Heart left ventricle (tissue), 16 donors: ENCODE data around the gene ROR1. TPM values are rescaled to one million over a fixed set of nuclear protein-coding genes. Genes with fewer than 3 reads are reported as not detected.

Experiments
- ATAC-seq, 4 donors: fragments of 200-7000 bp; cut with Tn5 transposase; one replicate each; pipeline ENCODE4 v1.9.1; 2020 to 2022; ENCODE audit warnings: moderate library complexity in 4 of 4, mild to moderate bottlenecking in 3 of 4, moderate number of reproducible peaks in 1 of 4
- DNase-seq, 5 donors: peaks; one replicate each; pipeline ENCODE4 v3.0.0-alpha.2; 2020
- H3K27ac ChIP-seq, 12 donors: fragments of 200-600 bp; sonication (generic) in 4 of 12; one replicate each; pipeline versions ENCODE4 v1.5.0 to v1.8.0; 2016 to 2022; ENCODE audit warnings: mild to moderate bottlenecking in 2 of 12
- H3K27me3 ChIP-seq, 9 donors: fragments of 200-600 bp; sonication (generic) in 2 of 9; one replicate each; pipeline versions ENCODE4 v1.5.1 to v1.8.0; 2016 to 2022; ENCODE audit warnings: mild to moderate bottlenecking in 3 of 9
- H3K36me3 ChIP-seq, 9 donors: fragments of 200-600 bp; sonication (generic) in 2 of 9; one replicate each; pipeline versions ENCODE4 v1.5.0 to v1.8.0; 2018 to 2022; ENCODE audit warnings: mild to moderate bottlenecking in 2 of 9
- H3K4me1 ChIP-seq, 12 donors: fragments of 200-600 bp; sonication (generic) in 4 of 12; one replicate each; pipeline versions ENCODE4 v1.5.0 to v1.8.0; 2016 to 2022; ENCODE audit warnings: mild to moderate bottlenecking in 3 of 12
- H3K4me3 ChIP-seq, 12 donors: fragments of 200-600 bp; sonication (generic) in 4 of 12; one replicate each; pipeline versions ENCODE4 v1.5.0 to v1.8.0; 2017 to 2022; ENCODE audit warnings: mild to moderate bottlenecking in 9 of 12, moderate library complexity in 4 of 12
- H3K9me3 ChIP-seq, 12 donors: fragments of 200-600 bp; sonication (generic) in 4 of 12; one replicate each; pipeline versions ENCODE4 v1.5.0 to v1.8.0; 2016 to 2022; ENCODE audit warnings: mild to moderate bottlenecking in 1 of 12
- POLR2A ChIP-seq, 2 donors: fragments of 450-650 bp; IDR thresholded peaks; one replicate each; pipeline ENCODE4 v1.6.1; 2017; ENCODE audit warnings: antibody characterized with exemption in 2 of 2, mild to moderate bottlenecking in 2 of 2, moderate library complexity in 2 of 2
- WGBS, 4 donors: extraction: QIAGEN DNeasy Blood & Tissue Kit in 2 of 4; methylation state at CpG; one replicate each; pipeline versions ENCODE4 v1.1.5 to v1.1.7; 2013 to 2018; 5-methylcytosine and 5-hydroxymethylcytosine counted together
- intact Hi-C, 10 donors: fragments of 100-400 bp; cut with DNase I; formaldehyde crosslinking; loops; one replicate each; pipeline versions ENCODE4 v1.11.1 to v1.14.2; 2022
- polyA plus RNA-seq, 2 donors: library from polyadenylated mRNA; stranded (reverse); fragments of 200-250 nt; gene quantifications; one replicate each; pipeline ENCODE4 v1.2.3, GENCODE V29; 2013
- total RNA-seq, 9 donors: library from RNA; depleted of rRNA in 2 of 9; stranded (reverse); fragments of >200 nt in 2 of 9; fragmentation: NEBNext Ultra II Directional in 3 of 9; extraction: Animal tissue kit (Norgen Biotek cat#: 25700) in 3 of 9; gene quantifications; one replicate each; pipeline versions ENCODE4 v1.1.0 to v1.2.4, GENCODE V29; 2016 to 2023
- TF ChIP-seq, protein P1 (sequence below), 12 donors: fragments of 200-600 bp; sonication (generic) in 4 of 12; IDR thresholded peaks; one replicate each; pipeline versions ENCODE4 v1.5.0 to v1.8.0; 2018 to 2022; ENCODE audit warnings: antibody characterized with exemption in 12 of 12, mild to moderate bottlenecking in 5 of 12
- donor health status: ischemic (EF 13 %, LVEDD 7.1; RV severe dilation, severe dysfunction).
- donor health status: healthy with polysubstance abuse.
- donor health status: DM: no; HTN: yes; CAD: no.
- donor health status: DM: no; HTN: no; CAD: no.
- donor health status: ischemic (EF 25% LVEDD 6.9; RV normal size, moderate dysfunction).
- donor health status: ischemic (EF 25% LVEDD 5.7; RV mildly dilated, moderate dysfunction).
- donor health status: healthy.
- donor health status: DM: yes; HTN: yes; CAD: no.
- donor health status: ischemic (EF 35%, LVEDD 5.7; RV mildly dilated, moderate dysfunction).
- donor health status: nonischemic (EF 11% LVEDD 7.7; RV severe dilation, severe dysfunction).
- donor health status: DM: yes; HTN: yes; CAD: no.
- donor health status: PGD.
- donor health status: ischemic (EF 29% LVEDD 5.4; RV normal size, mild dysfunction).
- donor health status: nonischemic (EF 23%, LVEDD 6.1; RV moderate dilation, normal function).

Gene ROR1
- total and polyA plus RNA-seq, 11 donors: 4.1 to 35.3 (median 19.3) TPM

DNA sequence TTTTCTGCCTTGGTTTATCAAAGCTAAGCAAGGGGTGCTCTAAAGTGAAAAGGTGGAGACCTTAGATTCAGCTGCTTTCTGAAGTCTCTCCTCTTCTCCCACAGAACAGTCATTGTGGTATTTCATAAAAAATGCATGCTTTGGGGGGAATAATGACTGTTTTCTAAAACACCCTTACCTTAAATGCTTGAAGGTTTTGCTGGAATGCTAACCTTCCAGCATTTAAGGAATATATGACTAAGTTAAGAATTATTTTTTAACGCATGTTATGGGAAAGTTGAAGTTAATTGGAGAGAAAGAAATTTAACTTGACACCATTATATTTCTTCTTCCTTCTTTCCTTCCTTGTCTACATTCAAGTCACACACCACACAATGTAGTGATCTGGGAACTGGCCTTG lies 162.5 kb downstream of the ROR1 start:
- Histone ChIP-seq H3K4me1 (peaks cover 0 to 30% (median 9%) of the 10 kb centered on the region in 12 donors), H3K36me3 (no peaks in the 10 kb centered on the region), H3K27me3 (no peaks in the 10 kb centered on the region), H3K9me3 (no peaks in the 10 kb centered on the region), H3K4me3 (no peak overlapping the region), H3K27ac (peak overlapping the region in 4 of 12 donors; percentile 43 to 63 (median 50))
- DNase-seq (no peak), ATAC-seq (no peak)
- WGBS, 4 donors: 92 to 100% (median 98%) methylated on average over 1 of the region's 1 CpG
- intact Hi-C loops: loop anchor here in 7 of 10 donors (2.0 to 10.0 kb wide), 4 partner anchors 199 to 241 kb away; no protein-coding TSS in a partner anchor
- no peak for TF ChIP-seq POLR2A (IDR thresholded peaks at IDR 0.05)
- TF ChIP-seq, protein P1, sequence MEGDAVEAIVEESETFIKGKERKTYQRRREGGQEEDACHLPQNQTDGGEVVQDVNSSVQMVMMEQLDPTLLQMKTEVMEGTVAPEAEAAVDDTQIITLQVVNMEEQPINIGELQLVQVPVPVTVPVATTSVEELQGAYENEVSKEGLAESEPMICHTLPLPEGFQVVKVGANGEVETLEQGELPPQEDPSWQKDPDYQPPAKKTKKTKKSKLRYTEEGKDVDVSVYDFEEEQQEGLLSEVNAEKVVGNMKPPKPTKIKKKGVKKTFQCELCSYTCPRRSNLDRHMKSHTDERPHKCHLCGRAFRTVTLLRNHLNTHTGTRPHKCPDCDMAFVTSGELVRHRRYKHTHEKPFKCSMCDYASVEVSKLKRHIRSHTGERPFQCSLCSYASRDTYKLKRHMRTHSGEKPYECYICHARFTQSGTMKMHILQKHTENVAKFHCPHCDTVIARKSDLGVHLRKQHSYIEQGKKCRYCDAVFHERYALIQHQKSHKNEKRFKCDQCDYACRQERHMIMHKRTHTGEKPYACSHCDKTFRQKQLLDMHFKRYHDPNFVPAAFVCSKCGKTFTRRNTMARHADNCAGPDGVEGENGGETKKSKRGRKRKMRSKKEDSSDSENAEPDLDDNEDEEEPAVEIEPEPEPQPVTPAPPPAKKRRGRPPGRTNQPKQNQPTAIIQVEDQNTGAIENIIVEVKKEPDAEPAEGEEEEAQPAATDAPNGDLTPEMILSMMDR (IDR thresholded peaks at IDR 0.05): no peak

DNA sequence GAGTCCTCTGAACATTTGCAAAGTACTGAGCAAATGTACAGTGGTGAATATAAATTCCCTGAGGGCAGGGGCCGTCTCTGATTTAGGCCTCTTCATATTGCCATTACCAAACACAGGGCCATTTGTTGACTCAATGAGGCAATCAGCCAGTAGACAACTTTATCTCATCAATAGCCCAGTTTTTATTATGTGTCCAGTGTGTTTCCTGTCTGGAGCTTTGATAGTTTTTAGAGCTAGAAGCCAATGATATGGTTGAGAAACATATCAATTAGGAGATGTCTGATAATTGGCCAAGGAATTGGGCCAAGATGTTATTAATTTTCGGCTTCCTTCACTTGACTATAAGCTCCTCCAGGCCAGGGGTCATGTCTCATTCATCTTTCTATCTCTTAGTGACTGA lies 163.0 kb downstream of the ROR1 start:
- 59 to 68% (median 64%) methylated on average over 2 of the region's 2 CpGs for WGBS, 4 donors
- intact Hi-C loops: loop anchor here in 7 of 10 donors (2.0 to 10.0 kb wide), 4 partner anchors 198 to 242 kb away; no protein-coding TSS in a partner anchor
- Histone ChIP-seq H3K4me1 (peaks cover 0 to 25% (median 10%) of the 10 kb centered on the region in 12 donors), H3K4me3 (no peak overlapping the region), H3K27ac (no peak overlapping the region), H3K9me3 (no peaks in the 10 kb centered on the region), H3K36me3 (no peaks in the 10 kb centered on the region), H3K27me3 (no peaks in the 10 kb centered on the region)
- TF ChIP-seq, protein P1 (IDR thresholded peaks at IDR 0.05): no peak
- no peak for TF ChIP-seq POLR2A (IDR thresholded peaks at IDR 0.05)
- ATAC-seq (no peak), DNase-seq (no peak)

DNA sequence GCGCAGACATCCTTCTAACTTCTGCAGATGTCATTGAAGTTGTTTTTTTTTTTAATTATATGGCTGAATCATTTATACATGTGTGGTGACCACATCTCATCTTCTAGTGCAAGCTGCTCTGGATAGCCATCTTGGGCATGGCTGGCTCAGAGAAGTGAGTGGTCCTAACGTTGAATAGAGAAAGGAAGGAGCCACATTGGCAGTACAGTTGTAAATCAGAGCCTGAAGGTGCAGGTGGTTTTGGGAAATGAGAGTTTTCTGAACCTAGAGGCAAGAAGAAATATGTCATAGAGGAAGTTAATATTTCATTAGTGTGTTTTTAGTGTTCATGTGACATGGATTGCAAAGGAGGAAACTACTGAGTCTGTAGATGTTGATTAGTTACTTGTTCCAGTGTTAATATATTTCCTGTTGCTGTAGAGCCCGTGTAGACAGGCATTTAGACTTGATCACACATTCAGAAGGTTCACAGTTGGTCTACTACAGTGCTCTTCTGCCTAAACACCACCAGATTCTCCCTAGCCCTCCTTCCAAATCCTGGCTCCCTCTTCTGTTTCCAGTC lies 163.7 kb downstream of the ROR1 start:
- H3K27ac ChIP-seq: no peak overlapping the region
- ATAC-seq (no peak), DNase-seq (no peak)
- H3K36me3 ChIP-seq: no peaks in the 10 kb centered on the region
- H3K27me3 ChIP-seq: no peaks in the 10 kb centered on the region
- H3K9me3 ChIP-seq: no peaks in the 10 kb centered on the region
- TF ChIP-seq, protein P1 (IDR thresholded peaks at IDR 0.05): no peak
- no peak for TF ChIP-seq POLR2A (IDR thresholded peaks at IDR 0.05)
- intact Hi-C loops: loop anchor here in 7 of 10 donors (2.0 to 10.0 kb wide), 4 partner anchors 197 to 243 kb away; no protein-coding TSS in a partner anchor
- peaks cover 0 to 24% (median 10%) of the 10 kb centered on the region in 12 donors for H3K4me1 ChIP-seq
- no peak overlapping the region for H3K4me3 ChIP-seq
- WGBS, 4 donors: 44 to 68% (median 55%) methylated on average over 3 of the region's 3 CpGs

DNA sequence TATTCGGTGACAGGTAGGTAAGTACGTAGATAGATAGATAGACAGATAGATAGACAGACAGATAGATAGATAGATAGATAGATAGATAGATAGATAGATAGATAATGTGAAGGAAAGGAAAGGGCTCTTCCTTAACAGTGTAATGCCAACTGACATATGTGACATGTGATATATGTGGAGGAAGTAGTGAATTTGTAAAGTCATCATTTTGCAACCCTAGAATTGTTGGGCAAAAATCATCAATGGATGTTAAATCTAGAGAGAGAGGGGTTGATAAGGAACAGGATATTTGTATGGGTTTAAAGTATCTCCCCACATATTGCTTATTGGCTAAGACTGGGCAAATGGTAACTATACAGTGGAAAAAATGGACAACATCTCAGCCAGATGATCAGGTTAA lies 166.6 kb downstream of the ROR1 start:
- H3K27me3 ChIP-seq: no peaks in the 10 kb centered on the region
- intact Hi-C loops: no loop called here
- H3K4me3 ChIP-seq: no peak overlapping the region
- H3K36me3 ChIP-seq: no peaks in the 10 kb centered on the region
- H3K9me3 ChIP-seq: no peaks in the 10 kb centered on the region
- no peak overlapping the region for H3K27ac ChIP-seq
- DNase-seq (no peak), ATAC-seq (no peak)
- TF ChIP-seq POLR2A (IDR thresholded peaks at IDR 0.05): no peak
- TF ChIP-seq, protein P1 (IDR thresholded peaks at IDR 0.05): no peak
- peaks cover 0 to 44% (median 18%) of the 10 kb centered on the region in 12 donors for H3K4me1 ChIP-seq
- WGBS, 4 donors: 88 to 99% (median 95%) methylated on average over 2 of the region's 2 CpGs
